SK-N-MC (cell line): ENCODE data around the gene DGKI.

ENCODE experiments used
- FOXP2 ChIP-seq: optimal IDR thresholded peaks from 2 replicates; pipeline ENCODE3; 2011; ENCODE audit warnings: mild to moderate bottlenecking, moderate library complexity; ENCODE audit not compliant: insufficient read depth; ENCODE audit errors: extremely low read length, control extremely low read depth
- POLR2AphosphoS5 ChIP-seq: IDR thresholded peaks from 2 replicates; pipeline ENCODE4 v1.6.1; 2012; ENCODE audit warnings: mild to moderate bottlenecking, low read depth, low read length, borderline replicate concordance

GRCh38 chr7:137454246-137454724 is 392.5 kb downstream of the DGKI start:
- no peak for TF ChIP-seq POLR2AphosphoS5
- no peak for TF ChIP-seq FOXP2
